Activated B cell treated with CpG ODN at 0.5 μM for 24 hours (primary cell): ENCODE data around the gene WDR86. TPM values are rescaled to one million over a fixed set of nuclear protein-coding genes. Genes with fewer than 3 reads are reported as not detected.

ENCODE experiments used
- ATAC-seq: fragments of 200-7000 bp; cut with Tn5 transposase; one replicate; pipeline ENCODE4 v1.10.0; 2021; ENCODE audit warnings: low read depth, mild to moderate bottlenecking, moderate library complexity
- CTCF ChIA-PET: fragments of 350-600 bp; sonication (Branson Sonifier 250); formaldehyde crosslinking; loops from one replicate; lab custom pipeline; 2021; ENCODE audit warnings: antibody characterized with exemption; lab: Charles Lee
- POLR2A ChIA-PET: fragments of 350-600 bp; sonication (Branson Sonifier 250); formaldehyde crosslinking; loops from one replicate; lab custom pipeline; 2021; ENCODE audit warnings: antibody characterized with exemption; lab: Charles Lee
- DNase-seq: peaks from one replicate; pipeline ENCODE4 v3.0.0; 2022
- H3K27ac Mint-ChIP-seq: one replicate; pipeline ENCODE4 v1.8.0; 2020; ENCODE audit warnings: mixed read lengths
- H3K27me3 Mint-ChIP-seq: one replicate; pipeline ENCODE4 v1.8.0; 2021; ENCODE audit warnings: mixed read lengths
- H3K36me3 Mint-ChIP-seq: one replicate; pipeline ENCODE4 v1.8.0; 2021; ENCODE audit warnings: low read depth, mixed read lengths
- H3K4me1 Mint-ChIP-seq: one replicate; pipeline ENCODE4 v1.8.0; 2021; ENCODE audit warnings: mixed read lengths
- H3K4me3 Mint-ChIP-seq: one replicate; pipeline ENCODE4 v1.8.0; 2020; ENCODE audit warnings: mild to moderate bottlenecking, mixed read lengths
- H3K9me3 Mint-ChIP-seq: one replicate; pipeline ENCODE4 v1.8.0; 2020; ENCODE audit warnings: mixed read lengths
- intact Hi-C: fragments of 100-400 bp; cut with micrococcal nuclease; formaldehyde crosslinking; loops from one replicate; pipeline ENCODE4 v1.15.1; 2024
- total RNA-seq: library from RNA; stranded (reverse); gene quantifications from 2 replicates; pipeline ENCODE4 v1.2.3, GENCODE V29; 2022
- TF ChIP-seq, protein P1 (sequence below): fragments of 200-600 bp; IDR thresholded peaks from one replicate; pipeline ENCODE4 v1.8.0; 2022; ENCODE audit warnings: antibody characterized with exemption, mild to moderate bottlenecking

WDR86 gene
- total RNA-seq, 1 donor from 2014 or later, result 0.33 TPM

GRCh38 chr7:151405588-151405987, 4.2 kb downstream of the WDR86 start:
- H3K9me3 Mint-ChIP-seq, result no peaks in the 10 kb centered on the region
- H3K4me1 Mint-ChIP-seq, result peaks cover 26% of the 10 kb centered on the region
- H3K27ac Mint-ChIP-seq, result no peak overlapping the region
- no peak overlapping the region for H3K4me3 Mint-ChIP-seq
- no peak for ATAC-seq
- intact Hi-C loops, result no loop called here
- no peak for DNase-seq
- peaks cover 7% of the 10 kb centered on the region for H3K27me3 Mint-ChIP-seq
- TF ChIP-seq, protein P1, sequence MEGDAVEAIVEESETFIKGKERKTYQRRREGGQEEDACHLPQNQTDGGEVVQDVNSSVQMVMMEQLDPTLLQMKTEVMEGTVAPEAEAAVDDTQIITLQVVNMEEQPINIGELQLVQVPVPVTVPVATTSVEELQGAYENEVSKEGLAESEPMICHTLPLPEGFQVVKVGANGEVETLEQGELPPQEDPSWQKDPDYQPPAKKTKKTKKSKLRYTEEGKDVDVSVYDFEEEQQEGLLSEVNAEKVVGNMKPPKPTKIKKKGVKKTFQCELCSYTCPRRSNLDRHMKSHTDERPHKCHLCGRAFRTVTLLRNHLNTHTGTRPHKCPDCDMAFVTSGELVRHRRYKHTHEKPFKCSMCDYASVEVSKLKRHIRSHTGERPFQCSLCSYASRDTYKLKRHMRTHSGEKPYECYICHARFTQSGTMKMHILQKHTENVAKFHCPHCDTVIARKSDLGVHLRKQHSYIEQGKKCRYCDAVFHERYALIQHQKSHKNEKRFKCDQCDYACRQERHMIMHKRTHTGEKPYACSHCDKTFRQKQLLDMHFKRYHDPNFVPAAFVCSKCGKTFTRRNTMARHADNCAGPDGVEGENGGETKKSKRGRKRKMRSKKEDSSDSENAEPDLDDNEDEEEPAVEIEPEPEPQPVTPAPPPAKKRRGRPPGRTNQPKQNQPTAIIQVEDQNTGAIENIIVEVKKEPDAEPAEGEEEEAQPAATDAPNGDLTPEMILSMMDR, result no peak
- no peaks in the 10 kb centered on the region for H3K36me3 Mint-ChIP-seq
- ChIA-PET CTCF (no interaction called here), POLR2A (no interaction called here)

DNA sequence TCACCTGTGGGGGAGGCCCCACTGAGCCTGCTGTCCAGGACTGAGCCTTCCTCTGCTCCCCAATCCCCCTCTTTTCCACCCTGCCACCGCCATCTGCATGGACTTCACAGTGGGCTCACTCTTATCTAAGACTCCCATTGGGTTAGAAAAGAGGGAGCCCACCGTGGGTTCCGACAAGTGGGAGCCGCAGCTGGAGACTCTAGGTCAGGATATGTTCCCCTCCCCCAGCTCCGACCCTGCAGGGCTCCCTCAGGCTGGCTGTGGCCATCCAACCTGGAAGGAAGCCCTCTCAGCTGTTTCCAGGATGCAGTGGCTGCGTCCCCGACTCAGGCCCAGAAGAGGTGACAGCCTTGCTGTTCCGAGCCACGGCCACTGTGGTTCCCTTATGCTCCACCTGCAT, 4.8 kb downstream of the WDR86 start:
- intact Hi-C loops, result no loop called here
- no peak overlapping the region for H3K4me3 Mint-ChIP-seq
- H3K27me3 Mint-ChIP-seq, result peaks cover 7% of the 10 kb centered on the region
- no peak overlapping the region for H3K27ac Mint-ChIP-seq
- H3K9me3 Mint-ChIP-seq, result no peaks in the 10 kb centered on the region
- ATAC-seq (no peak), DNase-seq (no peak)
- ChIA-PET POLR2A (no interaction called here), CTCF (no interaction called here)
- TF ChIP-seq, protein P1, result no peak
- peaks cover 27% of the 10 kb centered on the region for H3K4me1 Mint-ChIP-seq
- H3K36me3 Mint-ChIP-seq, result no peaks in the 10 kb centered on the region

DNA sequence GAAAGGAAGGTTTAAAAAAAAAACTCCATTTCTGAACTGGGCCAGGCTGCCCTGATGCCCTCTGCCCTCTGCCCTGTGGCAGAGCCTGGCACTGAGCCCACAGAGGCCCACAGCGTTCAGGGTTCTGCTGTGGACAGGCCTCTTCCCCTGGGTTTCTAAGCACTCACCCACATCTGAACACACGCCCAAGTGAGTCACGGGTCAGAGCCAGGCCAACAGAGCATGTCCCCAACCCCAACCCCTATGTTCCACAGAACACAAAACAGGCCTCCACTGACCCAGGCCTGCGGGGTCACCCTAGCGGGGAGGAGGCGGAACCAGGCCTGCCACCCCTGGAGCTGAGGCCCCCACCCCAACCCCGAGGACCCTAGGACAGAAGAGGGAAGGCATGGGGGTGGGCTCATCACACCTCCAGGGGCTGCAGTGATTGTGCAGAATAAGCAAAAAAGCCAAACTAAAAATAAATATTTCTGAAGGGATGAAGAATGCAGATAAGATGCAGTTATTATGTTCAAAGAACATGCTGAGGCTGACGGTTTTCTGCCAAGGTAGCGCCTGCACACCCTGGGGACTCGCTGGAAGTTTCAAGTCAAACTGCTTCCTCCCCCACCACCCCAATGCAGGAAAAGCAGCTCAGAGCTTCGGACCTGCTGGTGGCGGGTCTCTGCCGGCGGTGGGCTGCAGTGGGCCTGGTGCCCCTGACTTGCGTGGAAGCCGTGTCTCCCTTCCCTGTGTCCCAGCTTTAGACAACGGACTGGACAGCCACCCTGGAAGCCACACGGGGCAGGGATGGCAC, 5.4 kb downstream of the WDR86 start:
- TF ChIP-seq, protein P1, result no peak
- intact Hi-C loops, result no loop called here
- no peak overlapping the region for H3K27ac Mint-ChIP-seq
- no peaks in the 10 kb centered on the region for H3K36me3 Mint-ChIP-seq
- no peak for DNase-seq
- peaks cover 30% of the 10 kb centered on the region for H3K4me1 Mint-ChIP-seq
- peaks cover 7% of the 10 kb centered on the region for H3K27me3 Mint-ChIP-seq
- ChIA-PET CTCF (no interaction called here), POLR2A (no interaction called here)
- no peak overlapping the region for H3K4me3 Mint-ChIP-seq
- ATAC-seq, result no peak
- no peaks in the 10 kb centered on the region for H3K9me3 Mint-ChIP-seq

GRCh38 chr7:151403764-151404163, 6.1 kb downstream of the WDR86 start:
- no peak for DNase-seq
- no peak overlapping the region for H3K27ac Mint-ChIP-seq
- no peak for ATAC-seq
- peaks cover 26% of the 10 kb centered on the region for H3K4me1 Mint-ChIP-seq
- H3K9me3 Mint-ChIP-seq, result no peaks in the 10 kb centered on the region
- intact Hi-C loops, result no loop called here
- TF ChIP-seq, protein P1, result no peak
- H3K4me3 Mint-ChIP-seq, result no peak overlapping the region
- H3K27me3 Mint-ChIP-seq, result peaks cover 5% of the 10 kb centered on the region
- ChIA-PET CTCF (no interaction called here), POLR2A (no interaction called here)
- no peaks in the 10 kb centered on the region for H3K36me3 Mint-ChIP-seq

GRCh38 chr7:151402029-151402835, 7.6 kb downstream of the WDR86 start:
- ChIA-PET POLR2A (interaction anchor here (0.6 kb wide), 1 partner anchor 1942 kb away, joined by 3 read pairs; no protein-coding TSS in a partner anchor), CTCF (no interaction called here)
- no peaks in the 10 kb centered on the region for H3K9me3 Mint-ChIP-seq
- H3K27ac Mint-ChIP-seq, result no peak overlapping the region
- intact Hi-C loops, result no loop called here
- H3K4me1 Mint-ChIP-seq, result peaks cover 26% of the 10 kb centered on the region
- no peaks in the 10 kb centered on the region for H3K36me3 Mint-ChIP-seq
- ATAC-seq (no peak), DNase-seq (no peak)
- TF ChIP-seq, protein P1, result no peak
- H3K27me3 Mint-ChIP-seq, result peaks cover 2% of the 10 kb centered on the region
- H3K4me3 Mint-ChIP-seq, result no peak overlapping the region
